Stomach smooth muscle (tissue), 2 donors: ENCODE data around the gene SPG7.

Experiments
- H3K27ac ChIP-seq: one replicate; pipeline ENCODE4 v1.7.0; 2013; ENCODE audit warnings: mild to moderate bottlenecking, low read length, inconsistent platforms
- H3K27me3 ChIP-seq, 2 donors: one replicate each; pipeline ENCODE4 v1.7.0; 2013; ENCODE audit warnings: low read length in 2 of 2; ENCODE audit not compliant: insufficient read depth in 2 of 2, control insufficient read depth in 1 of 2
- H3K36me3 ChIP-seq, 2 donors: one replicate each; pipeline ENCODE4 v1.7.0; 2013; ENCODE audit warnings: low read length in 2 of 2; ENCODE audit not compliant: control insufficient read depth in 2 of 2, insufficient read depth in 2 of 2
- H3K4me1 ChIP-seq: one replicate; pipeline ENCODE4 v1.7.0; 2013; ENCODE audit warnings: low read length; ENCODE audit not compliant: control insufficient read depth, insufficient read depth
- H3K4me3 ChIP-seq, 2 donors: one replicate each; pipeline ENCODE4 v1.7.0; 2013; ENCODE audit warnings: low read length in 2 of 2
- H3K9ac ChIP-seq, 2 donors: one replicate each; pipeline ENCODE4 v1.7.0; 2013; ENCODE audit warnings: low read length in 2 of 2, mild to moderate bottlenecking in 1 of 2
- H3K9me3 ChIP-seq, 2 donors: one replicate each; pipeline ENCODE4 v1.7.0; 2013; ENCODE audit warnings: low read length in 2 of 2; ENCODE audit not compliant: control insufficient read depth in 2 of 2
- donor health status: healthy.
- donor health status: Pancreatic carcinoma.

The SPG7 gene

DNA sequence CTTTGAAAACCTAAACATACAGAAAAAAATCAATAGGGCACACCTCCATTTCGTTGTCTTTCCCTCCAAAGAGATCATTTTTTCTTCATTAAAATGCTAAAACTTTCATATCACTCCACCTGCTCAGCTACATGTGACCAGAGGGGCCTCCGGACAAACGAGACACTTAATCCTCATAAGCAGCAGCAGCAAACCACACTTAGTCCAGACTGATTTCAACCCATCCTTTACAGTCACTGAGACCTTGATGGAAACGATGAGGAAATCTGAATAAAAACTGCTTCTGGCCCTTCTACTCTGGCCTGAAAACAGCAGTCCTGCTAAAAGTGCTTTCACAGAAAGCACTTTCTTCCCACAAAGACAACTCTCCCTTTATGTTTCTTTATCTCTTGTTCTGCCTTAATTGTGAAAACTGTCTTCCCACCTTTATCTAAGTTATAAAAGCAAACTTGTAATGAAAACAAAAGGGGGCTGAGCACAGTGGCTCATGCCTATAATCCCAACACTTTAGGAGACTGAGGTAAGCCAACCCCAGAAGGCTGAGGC is 22.4 kb upstream of the SPG7 start:
- no peak overlapping the region for H3K9ac ChIP-seq
- no peak overlapping the region for H3K4me3 ChIP-seq
- no peak overlapping the region for H3K27ac ChIP-seq
- H3K4me1 ChIP-seq = peaks cover 38% of the 10 kb centered on the region
- H3K27me3 ChIP-seq = no peaks in the 10 kb centered on the region
- H3K36me3 ChIP-seq = no peaks in the 10 kb centered on the region
- H3K9me3 ChIP-seq = no peaks in the 10 kb centered on the region

DNA sequence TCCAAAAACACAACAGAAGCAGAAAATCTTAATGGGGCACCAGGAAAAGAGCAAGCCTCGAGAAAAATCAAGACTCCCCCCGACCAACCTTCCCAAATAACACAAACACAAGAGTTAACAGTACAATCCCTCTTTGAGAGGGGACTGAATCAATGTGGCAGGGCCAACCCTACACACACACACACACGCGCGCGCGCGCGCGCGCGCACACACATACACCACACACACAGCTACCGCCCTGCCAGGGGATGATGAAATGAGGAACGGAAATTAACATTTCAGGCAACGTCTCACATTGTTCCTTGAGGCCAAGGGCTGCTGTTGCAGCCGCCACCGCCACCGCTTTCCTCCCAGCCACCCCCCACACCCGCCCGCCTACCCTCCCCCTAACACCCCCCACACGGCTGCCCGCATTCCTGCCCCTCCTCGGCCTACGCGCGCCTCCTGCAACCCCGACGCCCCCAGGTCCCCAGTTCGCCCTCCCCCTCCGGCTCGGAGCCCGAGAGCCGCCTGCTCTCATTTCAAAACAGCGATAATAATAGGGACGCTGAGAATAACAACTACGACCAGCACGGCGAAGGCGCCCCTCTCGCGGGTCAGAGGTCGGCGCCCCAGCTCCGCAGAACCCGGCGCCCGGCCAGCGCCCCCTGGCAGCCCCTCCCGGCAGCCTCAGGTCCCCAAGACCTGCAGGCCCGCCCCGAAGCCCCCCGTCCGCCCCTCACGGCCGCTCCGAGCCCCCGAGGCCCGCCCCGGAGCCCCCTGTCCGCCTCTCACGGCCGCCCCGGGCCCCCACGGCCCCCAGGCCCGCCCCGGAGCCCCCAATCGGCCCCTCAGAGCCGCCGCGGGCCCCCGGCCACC is 18.9 kb upstream of the SPG7 start:
- Histone ChIP-seq H3K9ac (peak overlapping the region; percentile 6 to 44), H3K27ac (peak overlapping the region; percentile 78), H3K4me1 (peaks cover 35% of the 10 kb centered on the region)

DNA sequence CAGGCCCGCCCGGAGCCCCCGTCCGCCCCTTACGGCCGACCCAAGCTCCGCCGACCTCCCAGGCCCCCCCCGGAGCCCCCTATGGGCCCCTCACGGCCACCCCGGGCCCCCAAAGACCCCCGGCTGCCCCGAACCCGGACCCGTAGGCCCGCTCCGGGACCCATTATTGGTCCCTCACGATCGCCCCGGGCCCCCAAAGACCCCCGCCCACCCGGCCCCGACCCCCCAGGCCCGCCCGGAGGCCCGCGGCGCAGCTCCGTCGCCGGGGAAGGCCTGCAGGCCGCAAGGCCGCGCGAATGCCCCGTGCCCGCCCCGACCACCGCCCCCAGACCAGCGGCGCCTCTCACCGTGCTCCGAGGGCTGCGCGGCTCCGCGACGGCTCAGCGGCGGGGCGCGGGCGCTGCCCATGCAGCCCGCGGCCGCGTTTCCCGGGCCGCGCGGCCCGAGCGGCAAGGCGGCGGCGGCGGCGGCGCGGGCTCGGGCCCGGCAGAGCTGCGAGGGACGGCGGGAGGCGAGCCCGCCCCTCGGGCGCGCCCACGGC is 18.2 kb upstream of the SPG7 start:
- Histone ChIP-seq H3K9ac (no peak overlapping the region), H3K27me3 (no peaks in the 10 kb centered on the region)

More for the DNA sequence above, 18.9 kb upstream of the SPG7 start:
- no peaks in the 10 kb centered on the region for H3K9me3 ChIP-seq
- no peaks in the 10 kb centered on the region for H3K36me3 ChIP-seq
- H3K27me3 ChIP-seq = no peaks in the 10 kb centered on the region
- peak overlapping the region; percentile 64 to 86 for H3K4me3 ChIP-seq

DNA sequence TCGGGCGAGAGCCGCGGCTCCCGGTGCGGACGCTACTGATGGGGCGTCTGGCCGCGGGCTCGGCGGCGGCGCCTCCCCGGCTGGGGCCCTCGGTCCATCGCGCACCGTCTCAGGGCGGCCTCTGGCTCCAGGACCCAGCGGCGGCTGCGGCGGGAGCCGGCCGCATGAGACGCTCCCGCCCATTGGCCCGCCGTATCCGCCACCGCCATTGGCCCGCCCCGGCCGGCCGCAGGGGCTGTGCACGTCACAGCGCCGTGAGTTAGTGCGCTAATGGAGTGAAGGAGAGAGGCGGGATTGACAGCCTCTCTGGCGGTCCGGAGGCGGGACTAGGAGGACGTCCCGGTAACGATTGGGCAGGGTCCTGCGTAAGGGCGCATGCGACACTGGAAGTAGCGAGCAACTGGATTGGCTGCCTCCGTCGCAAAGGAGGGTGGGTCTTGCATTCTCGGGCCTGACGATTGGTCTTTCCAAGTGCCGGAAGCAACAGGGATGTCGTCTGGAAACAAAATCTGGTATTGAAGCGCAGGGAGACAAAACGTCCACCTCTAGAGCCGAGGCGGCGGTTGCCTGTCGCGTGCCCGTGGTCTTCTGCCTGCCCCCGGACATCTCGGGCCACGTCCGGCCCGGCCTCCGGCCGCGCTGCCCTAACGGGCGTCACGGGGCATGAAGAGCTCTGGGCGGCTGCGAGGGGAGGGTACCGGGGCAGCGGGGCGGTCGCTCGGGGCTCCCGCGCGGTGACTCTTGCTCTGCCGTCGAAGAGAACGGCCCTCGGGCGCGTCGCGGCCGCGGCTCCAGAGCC is 17.6 kb upstream of the SPG7 start, which contains the start of gene ANKRD11:
TSS of gene ANKRD11 (minus strand) at position 123 of the 799 bp plus-strand sequence. CDS start 173,542 bp downstream, outside the sequence.
- Histone ChIP-seq H3K9me3 (no peaks in the 10 kb centered on the region), H3K27ac (peak within 1 kb of the TSS; percentile 92), H3K4me3 (peak within 1 kb of the TSS; percentile 71 to 86), H3K27me3 (no peaks in the 10 kb centered on the region), H3K4me1 (peaks cover 30% of the 10 kb centered on the region), H3K9ac (peak within 1 kb of the TSS; percentile 81 to 86), H3K36me3 (no peaks in the 10 kb centered on the region)

More for the DNA sequence above, 18.2 kb upstream of the SPG7 start:
- H3K27ac ChIP-seq = peak overlapping the region; percentile 92
- peaks cover 31% of the 10 kb centered on the region for H3K4me1 ChIP-seq
- H3K4me3 ChIP-seq = peak overlapping the region in 1 of 2 donors; percentile 86
- H3K36me3 ChIP-seq = no peaks in the 10 kb centered on the region
- no peaks in the 10 kb centered on the region for H3K9me3 ChIP-seq

DNA sequence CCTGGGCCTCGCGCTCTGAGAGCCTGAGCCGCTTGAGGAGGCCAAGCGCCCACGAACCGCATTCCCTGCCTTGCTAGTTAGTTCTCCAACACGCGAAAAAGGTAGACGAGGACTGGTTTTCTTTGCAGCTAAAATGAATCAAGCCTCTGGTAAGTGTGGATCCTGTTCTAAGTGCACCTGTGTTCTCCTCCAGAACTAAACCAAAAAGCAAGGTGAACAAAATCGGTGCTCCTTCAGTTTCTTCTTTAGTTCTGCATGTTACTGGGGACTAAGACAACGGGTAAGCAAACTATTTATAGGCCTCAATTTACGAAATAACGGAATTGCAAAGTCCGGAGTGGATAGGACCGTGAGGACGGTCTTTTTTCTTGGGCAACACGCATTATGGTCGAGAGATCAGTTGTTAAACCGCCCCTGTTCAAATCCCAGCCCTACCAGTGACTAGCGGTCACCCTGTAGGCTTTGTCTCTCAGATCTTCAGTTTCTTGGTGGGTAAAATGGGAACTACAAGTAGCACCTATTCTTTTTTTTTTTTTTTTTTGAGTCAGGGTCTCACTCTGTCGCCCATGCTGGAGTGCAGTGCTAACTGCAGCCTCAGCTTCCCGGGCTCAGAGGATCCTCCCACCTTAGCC is 16.8 kb upstream of the SPG7 start:
- H3K9me3 ChIP-seq = no peaks in the 10 kb centered on the region
- peak overlapping the region; percentile 81 to 86 for H3K9ac ChIP-seq
- H3K4me1 ChIP-seq = peaks cover 30% of the 10 kb centered on the region
- H3K27me3 ChIP-seq = no peaks in the 10 kb centered on the region
- H3K27ac ChIP-seq = peak overlapping the region; percentile 92
- no peaks in the 10 kb centered on the region for H3K36me3 ChIP-seq
- peak overlapping the region; percentile 71 to 86 for H3K4me3 ChIP-seq

DNA sequence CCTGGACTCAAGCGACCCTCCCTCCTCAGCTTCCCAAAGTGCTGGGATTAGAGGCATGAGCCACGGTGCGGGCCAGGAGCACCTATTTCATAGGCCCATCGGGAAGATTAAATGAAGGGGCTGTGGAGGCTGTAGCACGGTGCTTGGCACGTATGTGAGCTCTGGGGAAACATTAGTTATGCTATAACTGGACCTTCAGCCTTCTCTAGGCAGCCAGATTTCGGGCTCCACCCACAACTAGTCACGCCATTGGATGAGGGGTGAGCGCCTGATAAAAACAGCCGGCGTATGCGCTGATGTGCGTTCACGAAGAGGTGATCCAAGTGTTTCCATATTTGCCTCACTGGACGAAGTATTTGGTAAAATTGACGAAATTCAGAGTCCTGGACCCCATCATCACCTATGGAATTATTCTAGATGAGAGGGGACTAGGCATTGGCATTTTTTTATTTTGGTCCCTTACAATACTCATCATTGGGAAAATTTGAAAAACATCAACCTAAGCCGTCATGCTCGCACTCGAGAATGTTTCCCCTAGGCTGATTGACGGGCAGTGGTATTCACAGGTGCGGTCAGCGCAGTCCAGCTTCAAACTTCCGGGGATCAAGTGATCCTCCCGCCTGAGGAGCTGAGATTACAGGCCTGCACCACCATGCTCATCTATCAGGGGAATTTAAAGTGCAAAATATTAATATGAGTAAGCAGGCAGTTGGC is 16.1 kb upstream of the SPG7 start:
- H3K9me3 ChIP-seq = no peaks in the 10 kb centered on the region
- peak overlapping the region; percentile 71 to 86 for H3K4me3 ChIP-seq
- peaks cover 27% of the 10 kb centered on the region for H3K4me1 ChIP-seq
- peak overlapping the region; percentile 81 to 86 for H3K9ac ChIP-seq
- H3K27ac ChIP-seq = peak overlapping the region; percentile 92
- H3K27me3 ChIP-seq = no peaks in the 10 kb centered on the region
- H3K36me3 ChIP-seq = no peaks in the 10 kb centered on the region

DNA sequence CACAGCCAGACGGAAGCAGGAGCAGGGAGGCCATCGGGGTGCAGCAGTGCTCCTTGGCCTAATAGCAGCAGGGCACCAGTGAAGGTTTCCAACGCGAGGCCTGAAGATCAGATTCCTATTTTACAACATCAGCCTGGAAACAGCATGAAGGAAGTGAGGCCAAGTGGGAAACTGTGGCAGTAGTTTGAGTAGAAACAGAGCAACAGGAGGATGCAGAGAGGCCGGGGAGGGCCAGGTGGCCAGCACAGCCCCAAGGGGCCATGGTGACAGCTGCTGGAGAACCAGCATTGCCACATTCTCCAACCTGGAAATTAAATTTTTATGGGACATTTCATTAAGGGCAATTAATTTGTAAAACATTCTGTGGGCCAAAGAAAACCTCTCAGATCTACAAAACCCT is 14.4 kb upstream of the SPG7 start:
- H3K9me3 ChIP-seq = no peaks in the 10 kb centered on the region
- no peak overlapping the region for H3K4me3 ChIP-seq
- no peak overlapping the region for H3K27ac ChIP-seq
- H3K4me1 ChIP-seq = peaks cover 15% of the 10 kb centered on the region
- peaks cover 0 to 1% of the 10 kb centered on the region in 2 donors for H3K36me3 ChIP-seq
- H3K9ac ChIP-seq = no peak overlapping the region
- no peaks in the 10 kb centered on the region for H3K27me3 ChIP-seq

DNA sequence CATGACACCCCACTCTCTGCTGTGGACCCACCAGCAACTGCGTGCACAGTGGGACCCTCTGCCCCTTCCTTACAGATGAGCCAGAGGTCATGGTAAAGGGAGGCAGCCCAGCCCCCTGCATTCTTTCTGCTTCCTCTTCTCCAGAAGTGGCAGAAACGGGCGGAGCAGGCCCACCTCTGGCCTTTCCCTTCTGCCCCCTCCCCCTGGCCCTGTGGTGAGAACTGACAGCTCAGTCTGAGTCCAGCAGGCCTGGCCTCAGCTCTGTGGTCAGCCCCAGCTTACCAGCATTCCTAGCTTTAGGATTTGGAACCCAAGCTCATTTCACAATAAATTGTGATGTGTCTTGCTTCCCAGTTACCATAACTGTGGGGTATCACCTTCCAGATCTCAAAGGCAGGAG is 13.1 kb upstream of the SPG7 start:
- no peaks in the 10 kb centered on the region for H3K9me3 ChIP-seq
- H3K9ac ChIP-seq = no peak overlapping the region
- H3K36me3 ChIP-seq = peaks cover 0 to 4% of the 10 kb centered on the region in 2 donors
- H3K27ac ChIP-seq = no peak overlapping the region
- H3K27me3 ChIP-seq = no peaks in the 10 kb centered on the region
- H3K4me1 ChIP-seq = peaks cover 12% of the 10 kb centered on the region
- no peak overlapping the region for H3K4me3 ChIP-seq

DNA sequence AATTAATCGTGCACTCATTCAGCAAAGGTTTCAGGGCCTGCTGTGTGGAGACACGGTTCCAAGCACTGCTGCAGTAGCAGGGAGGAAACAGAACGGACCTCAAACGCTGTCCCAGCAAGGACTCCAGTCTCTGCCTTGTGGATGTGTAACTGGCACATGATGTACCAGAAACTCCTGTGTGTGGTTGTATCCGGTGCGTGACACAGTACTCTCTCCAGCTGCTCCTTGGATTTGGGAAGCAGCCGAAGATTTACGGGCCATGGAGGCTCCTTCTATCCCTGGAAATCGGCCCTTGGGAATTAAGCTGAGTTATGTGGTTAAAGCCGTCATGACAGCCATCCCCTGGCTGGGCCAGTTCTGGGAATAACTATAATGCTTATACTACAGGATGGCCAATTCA is 9.4 kb upstream of the SPG7 start:
- H3K36me3 ChIP-seq = peaks cover 0 to 4% of the 10 kb centered on the region in 2 donors
- no peak overlapping the region for H3K4me3 ChIP-seq
- H3K4me1 ChIP-seq = no peaks in the 10 kb centered on the region
- H3K9ac ChIP-seq = no peak overlapping the region
- no peak overlapping the region for H3K27ac ChIP-seq
- no peaks in the 10 kb centered on the region for H3K9me3 ChIP-seq
- H3K27me3 ChIP-seq = no peaks in the 10 kb centered on the region
